Endothelial cell of umbilical vein (primary cell): ENCODE data around the gene MIER1. TPM values are rescaled to one million over a fixed set of nuclear protein-coding genes. Genes with fewer than 3 reads are reported as not detected.
A peak's percentile ranks its signal among the peaks of the same experiment; 100 is the strongest.

Experiments
- BruUV-seq: library from RNA; stranded (reverse); fragments of 400-500 nt; replicated peaks from 2 replicates; lab custom pipeline; 2021; lab: Mats Ljungman, UMichigan
- CTCF ChIA-PET: fragments of 300-600, 350-600 bp; sonication (Branson Sonifier 250); formaldehyde crosslinking; loops from one replicate; lab custom pipeline; 2021; ENCODE audit warnings: antibody characterized with exemption, inconsistent platforms; lab: Charles Lee
- POLR2A ChIA-PET: fragments of 300-600, 350-600 bp; sonication (Branson Sonifier 250); formaldehyde crosslinking; loops from one replicate; lab custom pipeline; 2021; ENCODE audit warnings: antibody characterized with exemption, inconsistent platforms; lab: Charles Lee
- DNase-seq: peaks from one replicate; pipeline ENCODE4 v3.0.0-alpha.2; 2011; ENCODE audit warnings: low read depth, low spot score
- FAIRE-seq: peaks from 2 replicates; lab custom pipeline; 2011; peaks lifted over from hg19 to GRCh38; lab: Jason Lieb, UNC
- H2AFZ ChIP-seq: 2 replicates; pipeline ENCODE4 v1.6.0; 2012; ENCODE audit warnings: low read depth, low read length, control low read depth, inconsistent platforms
- H3K27ac ChIP-seq: 2 replicates; pipeline ENCODE4 v1.5.1; 2011; ENCODE audit warnings: low read depth, mild to moderate bottlenecking, control low read depth, low read length, moderate library complexity; ENCODE audit not compliant: insufficient read depth
- H3K27me3 ChIP-seq, 2 experiments: 2 replicates each; pipeline versions ENCODE4 v1.6.0 to v1.6.1; 2011; ENCODE audit warnings: low read length in 2 of 2, mixed read lengths in 1 of 2; ENCODE audit not compliant: control insufficient read depth in 2 of 2, insufficient read depth in 2 of 2
- H3K36me3 ChIP-seq, 2 experiments: 2 replicates in 1 of 2; 3 replicates in 1 of 2; pipeline ENCODE4 v1.5.1; 2011; ENCODE audit warnings: low read length in 2 of 2, mild to moderate bottlenecking in 1 of 2, moderate library complexity in 1 of 2; ENCODE audit not compliant: control insufficient read depth in 2 of 2, insufficient read depth in 2 of 2; ENCODE audit errors: extremely low read depth in 1 of 2
- H3K4me1 ChIP-seq: 3 replicates; pipeline ENCODE4 v1.5.1; 2011; ENCODE audit warnings: mild to moderate bottlenecking, low read length; ENCODE audit not compliant: control insufficient read depth, insufficient read depth; ENCODE audit errors: extremely low read depth
- H3K4me2 ChIP-seq: 2 replicates; pipeline ENCODE4 v1.6.1; 2011; ENCODE audit warnings: low read length, control low read depth, mixed read lengths; ENCODE audit not compliant: insufficient read depth
- H3K4me3 ChIP-seq, 3 experiments: fragments of 200-600 bp in 1 of 3; sonication (generic), shearing (Covaris generic) in 1 of 3; replicated peaks in 1 of 3; 2 replicates each; pipeline ENCODE4 v1.5.1; 2011 to 2016; ENCODE audit warnings: control low read depth in 3 of 3, low read length in 3 of 3, mild to moderate bottlenecking in 2 of 3, inconsistent platforms in 1 of 3, low read depth in 1 of 3, moderate library complexity in 1 of 3; ENCODE audit not compliant: insufficient read depth in 1 of 3
- H3K79me2 ChIP-seq: 2 replicates; pipeline ENCODE4 v1.6.0; 2012; ENCODE audit warnings: low read length, inconsistent platforms; ENCODE audit not compliant: control insufficient read depth, insufficient read depth
- H3K9ac ChIP-seq: replicated peaks from 2 replicates; pipeline ENCODE3; 2011; ENCODE audit warnings: low read length, control low read depth; ENCODE audit not compliant: insufficient read depth; ENCODE audit errors: extremely low read depth
- H3K9me1 ChIP-seq: replicated peaks from 3 replicates; pipeline ENCODE4 v1.6.0; 2011; ENCODE audit warnings: mild to moderate bottlenecking, low read length; ENCODE audit not compliant: control insufficient read depth, insufficient read depth; ENCODE audit errors: extremely low read depth
- H3K9me3 ChIP-seq: replicated peaks from 2 replicates; pipeline ENCODE4 v1.5.1; 2012; ENCODE audit warnings: low read length, inconsistent platforms; ENCODE audit not compliant: control insufficient read depth, insufficient read depth
- H4K20me1 ChIP-seq: replicated peaks from 2 replicates; pipeline ENCODE3; 2011; ENCODE audit warnings: mild to moderate bottlenecking, low read length; ENCODE audit not compliant: control insufficient read depth, insufficient read depth; ENCODE audit errors: extremely low read depth
- CTCF ChIP-seq, 2 donors: IDR thresholded peaks; 1 replicate in 1 of 2; 2 replicates in 1 of 2; pipeline ENCODE4 v1.5.1; 2011; ENCODE audit warnings: low read length in 2 of 2, mild to moderate bottlenecking in 2 of 2, moderate library complexity in 2 of 2, control low read depth in 1 of 2, inconsistent platforms in 1 of 2, low read depth in 1 of 2; ENCODE audit not compliant: insufficient read depth in 1 of 2; ENCODE audit errors: extremely low read depth in 1 of 2
- GATA2 ChIP-seq: IDR thresholded peaks from 2 replicates; pipeline ENCODE4 v1.7.0; 2011; ENCODE audit warnings: low read depth, mild to moderate bottlenecking, moderate library complexity, mixed read lengths, low read length; ENCODE audit not compliant: insufficient read length, insufficient read depth
- JUN ChIP-seq: IDR thresholded peaks from 2 replicates; pipeline ENCODE4 v1.6.1; 2011; ENCODE audit warnings: borderline replicate concordance, low read depth; ENCODE audit not compliant: insufficient read length, insufficient read depth
- MAX ChIP-seq: IDR thresholded peaks from 2 replicates; pipeline ENCODE4 v1.6.1; 2011; ENCODE audit not compliant: insufficient read depth, insufficient read length
- dilution Hi-C: fragments of 300-500 bp; cut with MboI; formaldehyde crosslinking; loops from one replicate; pipeline ENCODE4 v1.15.0; 2019; ENCODE audit warnings: low sequenced_read_pairs; ENCODE audit not compliant: extremely low pct_ligation_motif_present
- intact Hi-C: fragments of 100-400 bp; cut with micrococcal nuclease; formaldehyde crosslinking; loops from one replicate; pipeline ENCODE4 v1.10.0; 2022
- polyA plus RNA-seq, 4 experiments: library from polyadenylated mRNA; depleted of rRNA in 3 of 4; stranded (reverse) in 3 of 4; unstranded in 1 of 4; fragments of >200 nt; gene quantifications; 2 replicates each; pipeline versions ENCODE4 v1.2.1 to v1.2.3, GENCODE V29; 2011 to 2012; ENCODE audit warnings: missing spikeins in 1 of 4
- total RNA-seq: library from RNA; stranded (reverse); gene quantifications from 2 replicates; pipeline ENCODE4 v1.2.3, GENCODE V29; 2021

Gene MIER1
- total and polyA plus RNA-seq, 2 donors (not counting 3 experiments of a cell fraction or from before 2014, with no cell fraction given) = 7.3 to 36.8 TPM

- Histone ChIP-seq H3K36me3 (peaks cover 3 to 42% of the 10 kb centered on the region in 2 experiments), H3K4me3 (no peak overlapping the region), H3K4me1 (no peaks in the 10 kb centered on the region), H3K4me2 (no peak overlapping the region), H3K27ac (no peak overlapping the region), H3K9me3 (no peaks in the 10 kb centered on the region), H4K20me1 (no peaks in the 10 kb centered on the region), H3K27me3 (no peaks in the 10 kb centered on the region), H3K9ac (no peak overlapping the region), H3K79me2 (no peaks in the 10 kb centered on the region), H3K9me1 (no peaks in the 10 kb centered on the region), H2AFZ (no peak overlapping the region)
- ChIA-PET POLR2A (no interaction called here), CTCF (interaction anchor here (0.8 to 1.4 kb wide), 7 partner anchors 9 to 216 kb away, joined by 3 to 4 read pairs (median 3); partner anchors contain the start of gene SLC35D1)
- TF ChIP-seq GATA2 = no peak
- no peak for TF ChIP-seq MAX
- TF ChIP-seq CTCF (IDR thresholded peaks at IDR 0.05; ENCODE audit: extremely low read depth in 1 of 2, insufficient read depth in 1 of 2, low read depth in 1 of 2, low read length in 2 of 2) = no peak
- no peak for TF ChIP-seq JUN
- dilution Hi-C loops = no loop called here
- BruUV-seq = no TSS peak
- intact Hi-C loops = loop anchor here (2.0 kb wide), 1 partner anchor 50 kb away; no protein-coding TSS in a partner anchor
- DNase-seq = peak; percentile 17
- no peak for FAIRE-seq
Observed at GRCh38 chr1:66980745-66981367, 56.1 kb downstream of the MIER1 start.
